Neural progenitor cell (in vitro differentiated cells): Measurements from ENCODE around the gene RNU4-1. TPM values are rescaled to one million over a fixed set of nuclear protein-coding genes. Genes with fewer than 3 reads are reported as not detected.
"Not testable (repeated sequence)": the region's sequence is repeated elsewhere in the genome, so short reads cannot be mapped to it uniquely, and the experiment has no call there.

Experiments used
- DNase-seq: peaks from one replicate; pipeline ENCODE4 v3.0.0-alpha.2; 2016; ENCODE audit warnings: low spot score
- H2AFZ ChIP-seq: fragments of 200-600 bp; sonication (generic); replicated peaks from 2 replicates; pipeline ENCODE4 v1.6.1; 2016; ENCODE audit warnings: antibody characterized with exemption
- H3F3A ChIP-seq: fragments of 200-600 bp; sonication (generic); 2 replicates; pipeline ENCODE4 v1.6.1; 2016; ENCODE audit warnings: antibody characterized with exemption, low read depth
- H3K27ac ChIP-seq: fragments of 200-600 bp; sonication (generic); 2 replicates; pipeline ENCODE4 v1.5.1; 2016; ENCODE audit warnings: mild to moderate bottlenecking
- H3K27me3 ChIP-seq: fragments of 200-600 bp; sonication (generic); 2 replicates; pipeline ENCODE4 v1.6.1; 2016; ENCODE audit warnings: mild to moderate bottlenecking, moderate library complexity
- H3K36me3 ChIP-seq: fragments of 200-600 bp; sonication (generic); 2 replicates; pipeline ENCODE4 v1.5.1; 2016
- H3K4me1 ChIP-seq: fragments of 200-600 bp; sonication (generic); 2 replicates; pipeline ENCODE4 v1.6.1; 2016; ENCODE audit warnings: mixed run types
- H3K4me2 ChIP-seq: fragments of 200-600 bp; sonication (generic); 2 replicates; pipeline ENCODE4 v1.6.1; 2016
- H3K4me3 ChIP-seq: fragments of 200-600 bp; sonication (generic); 2 replicates; pipeline ENCODE4 v1.5.1; 2016
- H3K79me2 ChIP-seq: fragments of 200-600 bp; sonication (generic); 2 replicates; pipeline ENCODE4 v1.6.1; 2016; ENCODE audit warnings: low read depth
- H3K9ac ChIP-seq: fragments of 200-600 bp; sonication (generic); 2 replicates; pipeline ENCODE4 v1.6.1; 2016
- H3K9me3 ChIP-seq: fragments of 200-600 bp; sonication (generic); 2 replicates; pipeline ENCODE4 v1.5.1; 2016; ENCODE audit warnings: low read depth
- H4K20me1 ChIP-seq: fragments of 200-600 bp; sonication (generic); 2 replicates; pipeline ENCODE4 v1.6.1; 2016; ENCODE audit warnings: low read depth
- H3K27ac Mint-ChIP-seq: 3 replicates; pipeline ENCODE4 v1.8.0; 2021; ENCODE audit warnings: mixed read lengths
- H3K27me3 Mint-ChIP-seq: 2 replicates; pipeline ENCODE4 v1.8.0; 2022; ENCODE audit warnings: low read depth, mild to moderate bottlenecking, inconsistent platforms, moderate library complexity, mixed read lengths; ENCODE audit not compliant: insufficient read depth
- H3K36me3 Mint-ChIP-seq: 3 replicates; pipeline ENCODE4 v1.8.0; 2021; ENCODE audit warnings: mixed read lengths
- H3K4me1 Mint-ChIP-seq: 3 replicates; pipeline ENCODE4 v1.8.0; 2021; ENCODE audit warnings: mixed read lengths
- H3K4me3 Mint-ChIP-seq: 3 replicates; pipeline ENCODE4 v1.8.0; 2021; ENCODE audit warnings: mild to moderate bottlenecking, moderate library complexity, mixed read lengths
- H3K9me3 Mint-ChIP-seq: 3 replicates; pipeline ENCODE4 v1.8.0; 2020; ENCODE audit warnings: mixed read lengths
- CTCF ChIP-seq: fragments of 200-600 bp; sonication (generic); IDR thresholded peaks from 2 replicates; pipeline ENCODE4 v1.5.1; 2017; ENCODE audit warnings: antibody characterized with exemption, mild to moderate bottlenecking
- EZH2 ChIP-seq: fragments of 200-600 bp; sonication (generic); IDR thresholded peaks from 2 replicates; pipeline ENCODE4 v1.6.1; 2017; ENCODE audit warnings: antibody characterized with exemption, mild to moderate bottlenecking, moderate library complexity
- EZH2phosphoT487 ChIP-seq: fragments of 200-600 bp; sonication (generic); IDR thresholded peaks from 2 replicates; pipeline ENCODE4 v1.6.1; 2017; ENCODE audit warnings: antibody characterized with exemption
- total RNA-seq: library from RNA; depleted of rRNA; stranded (reverse); fragments of >200 nt; gene quantifications from 2 replicates; pipeline ENCODE4 v1.2.3, GENCODE V29; 2015; ENCODE audit warnings: low replicate concordance

Gene RNU4-1
- total RNA-seq, 1 donor from 2014 or later: under 0.01 TPM

GRCh38 chr12:120252071-120252906 lies 40.7 kb downstream of the RNU4-1 start:
- Mint-ChIP-seq H3K36me3 (peaks cover 12% of the 10 kb centered on the region), H3K27me3 (peaks cover 5% of the 10 kb centered on the region), H3K4me3 (no peak overlapping the region), H3K9me3 (no peaks in the 10 kb centered on the region), H3K27ac (no peak overlapping the region), H3K4me1 (peaks cover 20% of the 10 kb centered on the region)
- DNase-seq: no peak
- TF ChIP-seq EZH2 (no peak), EZH2phosphoT487 (no peak), CTCF (no peak)
- H3K4me3 ChIP-seq: no peak overlapping the region
- H3K36me3 ChIP-seq: no peaks in the 10 kb centered on the region
- no peaks in the 10 kb centered on the region for H3K4me1 ChIP-seq
- no peak overlapping the region for H3K27ac ChIP-seq
- no peaks in the 10 kb centered on the region for H3K9me3 ChIP-seq
- no peak overlapping the region for H3K9ac ChIP-seq
- no peaks in the 10 kb centered on the region for H3K27me3 ChIP-seq
- peaks cover 3% of the 10 kb centered on the region for H3F3A ChIP-seq
- H4K20me1 ChIP-seq: peaks cover 34% of the 10 kb centered on the region
- H3K79me2 ChIP-seq: peaks cover 58% of the 10 kb centered on the region
- H3K4me2 ChIP-seq: no peak overlapping the region
- H2AFZ ChIP-seq: no peak overlapping the region

- not testable (repeated sequence) for H3K4me2 ChIP-seq, H3K4me3 Mint-ChIP-seq, H3K4me3 ChIP-seq, H3K4me1 ChIP-seq, H3K27me3 ChIP-seq, H3K27me3 Mint-ChIP-seq, H3K9me3 Mint-ChIP-seq, H3K27ac ChIP-seq, H3K9ac ChIP-seq, H3K9me3 ChIP-seq, H3F3A ChIP-seq, H2AFZ ChIP-seq, H3K36me3 ChIP-seq, DNase-seq, H3K27ac Mint-ChIP-seq
- Mint-ChIP-seq H3K36me3 (peaks cover 12% of the 10 kb centered on the region), H3K4me1 (peaks cover 16% of the 10 kb centered on the region)
- Histone ChIP-seq H4K20me1 (peaks cover 31% of the 10 kb centered on the region), H3K79me2 (peaks cover 56% of the 10 kb centered on the region)
These were observed 41.5 kb downstream of the RNU4-1 start for GRCh38 chr12:120251364-120252070.

GRCh38 chr12:120249875-120250795 lies 42.9 kb downstream of the RNU4-1 start:
- TF ChIP-seq EZH2: no peak
- no peak for TF ChIP-seq EZH2phosphoT487
- TF ChIP-seq CTCF: no peak
- peaks cover 23% of the 10 kb centered on the region for H3K4me1 Mint-ChIP-seq

More at GRCh38 chr12:120249875-120250795, 42.9 kb downstream of the RNU4-1 start:
- Histone ChIP-seq H4K20me1 (peaks cover 30% of the 10 kb centered on the region), H3K27me3 (no peaks in the 10 kb centered on the region), H3K4me1 (no peaks in the 10 kb centered on the region), H3K9ac (no peak overlapping the region), H3F3A (peaks cover 3% of the 10 kb centered on the region), H3K79me2 (peaks cover 65% of the 10 kb centered on the region), H3K4me3 (no peak overlapping the region), H3K27ac (no peak overlapping the region), H3K9me3 (no peaks in the 10 kb centered on the region), H3K4me2 (no peak overlapping the region), H2AFZ (no peak overlapping the region), H3K36me3 (no peaks in the 10 kb centered on the region)
- no peaks in the 10 kb centered on the region for H3K9me3 Mint-ChIP-seq
- no peak for DNase-seq
- H3K27me3 Mint-ChIP-seq: peaks cover 5% of the 10 kb centered on the region
- peaks cover 10% of the 10 kb centered on the region for H3K36me3 Mint-ChIP-seq
- no peak overlapping the region for H3K27ac Mint-ChIP-seq
- no peak overlapping the region for H3K4me3 Mint-ChIP-seq
